ENCODE data around the gene ANKUB1.

The ANKUB1 gene

DNA sequence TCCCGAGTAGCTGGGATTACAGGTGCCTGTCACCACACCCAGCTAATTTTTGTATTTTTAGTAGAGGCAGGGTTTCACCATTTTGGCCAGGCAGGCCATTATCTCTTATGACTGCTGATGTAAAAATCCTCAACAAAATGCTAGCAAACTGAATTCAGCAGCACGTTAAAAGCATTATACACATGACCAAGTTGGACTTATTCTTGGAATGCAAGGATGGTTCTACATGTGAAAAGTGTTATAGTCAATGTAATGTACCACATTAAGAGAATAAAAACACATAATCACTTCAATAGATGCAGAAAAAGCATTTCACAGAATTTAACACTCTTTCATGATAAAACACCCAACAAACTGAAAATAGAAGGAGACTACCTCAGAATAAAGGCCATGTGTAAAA, 40.9 kb upstream of the ANKUB1 start:
- Histone ChIP-seq H3K27me3 (ENCODE audit: control insufficient read depth, low read length) (no peaks in the 10 kb centered on the region), H3K4me1 (ENCODE audit: control insufficient read depth, low read length) (no peaks in the 10 kb centered on the region), H3K4me2 (ENCODE audit: low read length) (no peak overlapping the region), H3K9me3 (ENCODE audit: control insufficient read depth, insufficient read depth, low read length) (peaks cover 54% of the 10 kb centered on the region), H3K36me3 (ENCODE audit: control insufficient read depth, low read length) (peaks cover 12% of the 10 kb centered on the region; the same call in 1 of the 2 replicates), H3F3A (ENCODE audit: control insufficient read depth, insufficient read depth) (no peaks in the 10 kb centered on the region), H3K4me3 (ENCODE audit: low read length) (no peak overlapping the region), H4K20me1 (ENCODE audit: control insufficient read depth, insufficient read depth, low read depth, low read length) (no peaks in the 10 kb centered on the region), H3K9me2 (replicated peaks; ENCODE audit: control insufficient read depth, low read length) (no peaks in the 10 kb centered on the region), H3K79me2 (ENCODE audit: control insufficient read depth, low read length) (peaks cover 84% of the 10 kb centered on the region), H3K27ac (ENCODE audit: low read depth, low read length) (no peak overlapping the region)
- TF ChIP-seq EZH2phosphoT487 (IDR thresholded peaks at IDR 0.05; ENCODE audit: borderline replicate concordance, low read length), result no peak
- TF ChIP-seq, protein P1, sequence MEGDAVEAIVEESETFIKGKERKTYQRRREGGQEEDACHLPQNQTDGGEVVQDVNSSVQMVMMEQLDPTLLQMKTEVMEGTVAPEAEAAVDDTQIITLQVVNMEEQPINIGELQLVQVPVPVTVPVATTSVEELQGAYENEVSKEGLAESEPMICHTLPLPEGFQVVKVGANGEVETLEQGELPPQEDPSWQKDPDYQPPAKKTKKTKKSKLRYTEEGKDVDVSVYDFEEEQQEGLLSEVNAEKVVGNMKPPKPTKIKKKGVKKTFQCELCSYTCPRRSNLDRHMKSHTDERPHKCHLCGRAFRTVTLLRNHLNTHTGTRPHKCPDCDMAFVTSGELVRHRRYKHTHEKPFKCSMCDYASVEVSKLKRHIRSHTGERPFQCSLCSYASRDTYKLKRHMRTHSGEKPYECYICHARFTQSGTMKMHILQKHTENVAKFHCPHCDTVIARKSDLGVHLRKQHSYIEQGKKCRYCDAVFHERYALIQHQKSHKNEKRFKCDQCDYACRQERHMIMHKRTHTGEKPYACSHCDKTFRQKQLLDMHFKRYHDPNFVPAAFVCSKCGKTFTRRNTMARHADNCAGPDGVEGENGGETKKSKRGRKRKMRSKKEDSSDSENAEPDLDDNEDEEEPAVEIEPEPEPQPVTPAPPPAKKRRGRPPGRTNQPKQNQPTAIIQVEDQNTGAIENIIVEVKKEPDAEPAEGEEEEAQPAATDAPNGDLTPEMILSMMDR (IDR thresholded peaks at IDR 0.05; ENCODE audit: low read depth, low read length, poor library complexity, severe bottlenecking), result no peak

- Histone ChIP-seq H3K27ac (ENCODE audit: low read depth, low read length) (no peak overlapping the region), H3K4me2 (ENCODE audit: low read length) (no peak overlapping the region), H3K9me2 (replicated peaks; ENCODE audit: control insufficient read depth, low read length) (no peaks in the 10 kb centered on the region), H3K27me3 (ENCODE audit: control insufficient read depth, low read length) (no peaks in the 10 kb centered on the region), H3F3A (ENCODE audit: control insufficient read depth, insufficient read depth) (no peaks in the 10 kb centered on the region), H3K4me3 (ENCODE audit: low read length) (no peak overlapping the region), H3K4me1 (ENCODE audit: control insufficient read depth, low read length) (no peaks in the 10 kb centered on the region), H4K20me1 (ENCODE audit: control insufficient read depth, insufficient read depth, low read depth, low read length) (no peaks in the 10 kb centered on the region), H3K79me2 (ENCODE audit: control insufficient read depth, low read length) (peaks cover 84% of the 10 kb centered on the region), H3K9me3 (ENCODE audit: control insufficient read depth, insufficient read depth, low read length) (peaks cover 51% of the 10 kb centered on the region), H3K36me3 (ENCODE audit: control insufficient read depth, low read length) (peaks cover 10% of the 10 kb centered on the region; the same call in 1 of the 2 replicates)
- no peak for TF ChIP-seq EZH2phosphoT487 (IDR thresholded peaks at IDR 0.05; ENCODE audit: borderline replicate concordance, low read length)
- TF ChIP-seq, protein P1 (IDR thresholded peaks at IDR 0.05; ENCODE audit: low read depth, low read length, poor library complexity, severe bottlenecking), result no peak
Observed at GRCh38 chr3:149832086-149832485, 39.7 kb upstream of the ANKUB1 start.

DNA sequence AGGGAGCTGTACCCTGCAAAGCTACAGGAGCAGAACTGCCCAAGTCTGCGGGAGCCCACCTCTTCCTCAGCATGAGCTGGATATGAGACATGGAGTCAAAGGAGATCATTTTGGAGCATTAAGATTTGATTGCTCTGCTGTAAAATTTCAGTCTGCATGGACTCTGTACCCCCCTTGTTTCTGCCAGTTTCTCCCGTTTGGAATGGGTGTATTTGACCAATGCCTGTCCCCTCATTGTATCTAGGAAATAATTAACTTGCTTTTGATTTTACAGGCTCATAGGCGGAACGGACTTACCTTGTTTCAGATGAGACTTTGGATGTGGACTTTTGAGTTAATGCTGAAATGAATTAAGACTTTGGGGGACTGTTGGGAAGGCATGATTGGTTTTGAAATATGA, 39.0 kb upstream of the ANKUB1 start:
- H3K79me2 ChIP-seq (ENCODE audit: control insufficient read depth, low read length), result peaks cover 84% of the 10 kb centered on the region
- peaks cover 46% of the 10 kb centered on the region for H3K9me3 ChIP-seq (ENCODE audit: control insufficient read depth, insufficient read depth, low read length)

More for the DNA sequence above, 39.0 kb upstream of the ANKUB1 start:
- Histone ChIP-seq H3F3A (ENCODE audit: control insufficient read depth, insufficient read depth) (no peaks in the 10 kb centered on the region), H3K27me3 (ENCODE audit: control insufficient read depth, low read length) (no peaks in the 10 kb centered on the region), H3K9me2 (replicated peaks; ENCODE audit: control insufficient read depth, low read length) (no peaks in the 10 kb centered on the region), H3K4me3 (ENCODE audit: low read length) (no peak overlapping the region), H3K4me2 (ENCODE audit: low read length) (no peak overlapping the region), H3K27ac (ENCODE audit: low read depth, low read length) (no peak overlapping the region), H4K20me1 (ENCODE audit: control insufficient read depth, insufficient read depth, low read depth, low read length) (no peaks in the 10 kb centered on the region), H3K36me3 (ENCODE audit: control insufficient read depth, low read length) (peaks cover 6% of the 10 kb centered on the region; the same call in 1 of the 2 replicates), H3K4me1 (ENCODE audit: control insufficient read depth, low read length) (no peaks in the 10 kb centered on the region)
- TF ChIP-seq EZH2phosphoT487 (IDR thresholded peaks at IDR 0.05; ENCODE audit: borderline replicate concordance, low read length), result no peak
- TF ChIP-seq, protein P1 (IDR thresholded peaks at IDR 0.05; ENCODE audit: low read depth, low read length, poor library complexity, severe bottlenecking), result no peak

Data from DOHH2 (cell line).